Central memory CD8-positive, alpha-beta T cell (primary cell): ENCODE results near the gene GNB4.

ENCODE experiments used
- ATAC-seq: fragments of 150-1000 bp; cut with Tn5 transposase; replicated peaks from 2 replicates; pipeline ENCODE4 v1.10.0; 2022; ENCODE audit warnings: mild to moderate bottlenecking, moderate FRiP score, moderate number of reproducible peaks; ENCODE audit not compliant: poor library complexity, severe bottlenecking; ENCODE audit errors: extremely low read depth
- DNase-seq, 2 donors: peaks; one replicate each; pipeline ENCODE4 v3.0.0; 2021; ENCODE audit warnings: low spot score in 2 of 2
- H3K27ac Mint-ChIP-seq: one replicate; pipeline ENCODE4 v1.8.0; 2022; ENCODE audit warnings: low read depth, mild to moderate bottlenecking, moderate library complexity, mixed read lengths
- H3K27me3 Mint-ChIP-seq: one replicate; pipeline ENCODE4 v1.8.0; 2022; ENCODE audit warnings: mixed read lengths
- H3K36me3 Mint-ChIP-seq: one replicate; pipeline ENCODE4 v1.8.0; 2022; ENCODE audit warnings: mild to moderate bottlenecking, moderate library complexity, mixed read lengths; ENCODE audit not compliant: insufficient read depth
- H3K4me1 Mint-ChIP-seq: one replicate; pipeline ENCODE4 v1.8.0; 2022; ENCODE audit warnings: mixed read lengths
- H3K4me3 Mint-ChIP-seq: one replicate; pipeline ENCODE4 v1.8.0; 2022; ENCODE audit warnings: mild to moderate bottlenecking, moderate library complexity, mixed read lengths
- H3K9me3 Mint-ChIP-seq: one replicate; pipeline ENCODE4 v1.8.0; 2022; ENCODE audit warnings: mixed read lengths

The GNB4 gene

GRCh38 chr3:179454887-179455286 is 3.6 kb upstream of the GNB4 start:
- Mint-ChIP-seq H3K4me3 (no peak overlapping the region), H3K4me1 (peaks cover 18% of the 10 kb centered on the region), H3K27ac (no peak overlapping the region), H3K9me3 (no peaks in the 10 kb centered on the region), H3K36me3 (peaks cover 2% of the 10 kb centered on the region), H3K27me3 (peaks cover 48% of the 10 kb centered on the region)
- DNase-seq, result no peak
- no peak for ATAC-seq

DNA sequence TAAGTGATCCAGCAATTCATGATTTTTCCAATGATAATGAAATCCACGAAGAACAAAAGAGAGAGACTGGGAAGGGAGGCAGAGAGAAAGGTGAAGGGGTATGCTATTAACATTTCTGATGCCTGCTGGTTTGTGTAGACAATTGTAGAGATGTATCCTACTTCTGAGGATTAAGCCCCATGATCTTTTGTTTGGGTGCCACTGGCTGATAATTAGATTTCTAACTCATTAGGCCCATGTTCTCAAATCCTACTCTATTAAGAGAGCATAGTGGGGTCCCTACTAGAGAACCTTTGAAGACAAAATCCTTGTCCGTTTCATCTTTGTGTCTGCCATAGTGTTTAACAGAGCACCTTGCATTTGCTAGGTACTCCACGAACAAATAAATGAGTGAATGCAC is 2.7 kb upstream of the GNB4 start:
- peaks cover 18% of the 10 kb centered on the region for H3K4me1 Mint-ChIP-seq
- H3K27me3 Mint-ChIP-seq, result peaks cover 57% of the 10 kb centered on the region
- ATAC-seq (no peak), DNase-seq (no peak)
- no peaks in the 10 kb centered on the region for H3K9me3 Mint-ChIP-seq
- no peak overlapping the region for H3K4me3 Mint-ChIP-seq
- H3K36me3 Mint-ChIP-seq, result peaks cover 2% of the 10 kb centered on the region
- H3K27ac Mint-ChIP-seq, result no peak overlapping the region

- Mint-ChIP-seq H3K4me1 (peaks cover 18% of the 10 kb centered on the region), H3K4me3 (no peak overlapping the region), H3K9me3 (no peaks in the 10 kb centered on the region), H3K27me3 (peaks cover 67% of the 10 kb centered on the region), H3K36me3 (peaks cover 2% of the 10 kb centered on the region), H3K27ac (no peak overlapping the region)
- DNase-seq (no peak), ATAC-seq (no peak)
These were observed 1.6 kb upstream of the GNB4 start for GRCh38 chr3:179452872-179453271.

- peaks cover 18% of the 10 kb centered on the region for H3K4me1 Mint-ChIP-seq
- ATAC-seq (no peak), DNase-seq (no peak)
- H3K9me3 Mint-ChIP-seq, result no peaks in the 10 kb centered on the region
- H3K4me3 Mint-ChIP-seq, result peak overlapping the region; percentile 85
- peaks cover 2% of the 10 kb centered on the region for H3K36me3 Mint-ChIP-seq
- peaks cover 67% of the 10 kb centered on the region for H3K27me3 Mint-ChIP-seq
- peak overlapping the region; percentile 20 for H3K27ac Mint-ChIP-seq
These were observed 900 bp upstream of the GNB4 start for GRCh38 chr3:179452176-179452564.

DNA sequence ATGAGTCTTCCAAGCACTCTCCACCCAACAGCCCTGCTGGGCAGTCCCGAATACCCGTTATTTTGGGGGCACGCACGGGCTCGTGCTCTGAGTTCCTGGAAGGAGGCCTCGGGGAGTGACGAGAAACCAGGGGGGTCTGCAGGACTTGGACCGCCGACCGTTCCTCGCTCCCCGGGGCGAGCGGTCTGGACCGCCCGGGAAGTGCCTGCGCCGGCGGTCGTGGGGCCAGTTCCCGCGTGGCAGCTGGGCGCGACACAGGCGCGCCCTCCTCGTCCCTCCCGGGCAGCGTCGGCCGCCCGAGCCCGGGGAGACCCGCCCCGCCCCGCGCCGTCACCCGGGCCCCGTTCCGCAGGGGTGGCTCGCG is 387 bp downstream of the GNB4 start:
- ATAC-seq, result peak; percentile 38
- DNase-seq, result no peak
- peaks cover 18% of the 10 kb centered on the region for H3K4me1 Mint-ChIP-seq
- peaks cover 72% of the 10 kb centered on the region for H3K27me3 Mint-ChIP-seq
- no peak overlapping the region for H3K27ac Mint-ChIP-seq
- H3K36me3 Mint-ChIP-seq, result peaks cover 2% of the 10 kb centered on the region
- H3K9me3 Mint-ChIP-seq, result no peaks in the 10 kb centered on the region
- peak overlapping the region; percentile 85 for H3K4me3 Mint-ChIP-seq

DNA sequence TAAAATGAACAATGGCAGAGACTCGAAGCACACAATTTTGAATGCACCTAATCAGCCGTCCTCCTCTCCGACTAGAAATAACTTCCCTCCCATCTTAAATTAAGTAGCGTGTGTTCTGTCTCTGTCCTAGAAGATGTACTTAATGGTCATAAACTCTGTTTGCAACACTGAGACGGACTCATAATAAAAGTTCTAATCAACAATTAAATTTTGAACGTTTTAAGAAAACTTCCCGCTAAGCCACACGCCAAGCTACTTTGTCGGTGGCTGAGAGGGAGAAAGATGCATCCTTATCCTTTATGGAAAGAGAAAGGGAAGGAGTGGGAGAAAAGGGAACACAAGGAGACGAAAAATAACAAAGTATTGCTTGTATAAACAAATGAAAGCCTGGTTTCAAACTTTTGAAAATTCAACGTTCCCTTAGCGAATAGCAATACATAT is 989 bp downstream of the GNB4 start:
- no peaks in the 10 kb centered on the region for H3K9me3 Mint-ChIP-seq
- H3K36me3 Mint-ChIP-seq, result peaks cover 2% of the 10 kb centered on the region
- DNase-seq (no peak), ATAC-seq (no peak)
- peaks cover 72% of the 10 kb centered on the region for H3K27me3 Mint-ChIP-seq
- no peak overlapping the region for H3K27ac Mint-ChIP-seq
- H3K4me1 Mint-ChIP-seq, result peaks cover 18% of the 10 kb centered on the region
- peak overlapping the region; percentile 85 for H3K4me3 Mint-ChIP-seq

- H3K27ac Mint-ChIP-seq, result no peak overlapping the region
- H3K9me3 Mint-ChIP-seq, result no peaks in the 10 kb centered on the region
These were observed 1.6 kb downstream of the GNB4 start for GRCh38 chr3:179449636-179450035.

DNA sequence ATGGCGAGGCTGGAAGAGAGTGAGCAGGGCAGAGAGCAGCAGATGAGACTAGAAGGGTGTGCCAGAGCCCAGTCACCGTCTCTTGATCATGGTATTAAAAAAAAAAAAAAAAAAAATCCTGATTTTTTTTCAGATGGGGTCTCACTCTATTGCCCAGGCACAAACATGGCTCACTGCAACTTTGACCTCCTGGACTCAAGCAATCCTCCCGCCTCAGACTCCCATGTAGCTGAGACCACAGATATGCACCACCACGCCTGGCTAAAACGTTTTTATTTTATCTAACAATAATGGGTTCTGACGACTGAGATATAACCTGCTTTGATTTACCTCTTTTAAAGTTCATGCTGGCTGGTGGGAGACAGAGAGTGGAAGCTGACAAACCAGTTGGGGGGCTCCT is 4.0 kb downstream of the GNB4 start:
- ATAC-seq (no peak), DNase-seq (no peak)
- H3K9me3 Mint-ChIP-seq, result no peaks in the 10 kb centered on the region
- H3K27ac Mint-ChIP-seq, result no peak overlapping the region
- no peak overlapping the region for H3K4me3 Mint-ChIP-seq
- H3K36me3 Mint-ChIP-seq, result peaks cover 3% of the 10 kb centered on the region
- peaks cover 56% of the 10 kb centered on the region for H3K27me3 Mint-ChIP-seq
- peaks cover 17% of the 10 kb centered on the region for H3K4me1 Mint-ChIP-seq

More at GRCh38 chr3:179449636-179450035, 1.6 kb downstream of the GNB4 start:
- Mint-ChIP-seq H3K36me3 (peaks cover 2% of the 10 kb centered on the region), H3K4me1 (peaks cover 18% of the 10 kb centered on the region), H3K4me3 (peak overlapping the region; percentile 85), H3K27me3 (peaks cover 72% of the 10 kb centered on the region)
- no peak for ATAC-seq
- DNase-seq, result no peak

DNA sequence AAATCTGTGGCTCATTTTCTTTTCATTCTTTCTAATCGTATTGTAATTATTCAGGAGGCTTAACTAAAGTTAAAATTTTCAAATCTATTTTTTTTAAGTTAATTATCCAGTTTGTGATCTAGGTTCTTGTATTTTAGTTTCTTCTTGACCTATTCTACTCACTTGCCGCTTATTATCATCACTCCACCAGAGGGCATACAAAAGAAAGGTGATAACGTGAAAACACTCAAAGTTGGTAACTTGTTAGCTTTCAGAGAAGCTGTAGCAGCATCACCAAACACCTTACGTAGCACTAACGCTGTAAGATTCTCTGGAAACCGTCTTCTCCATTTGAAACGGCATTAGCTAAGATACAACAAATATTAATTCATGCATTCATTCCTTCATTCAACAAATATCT is 4.8 kb downstream of the GNB4 start:
- Mint-ChIP-seq H3K4me3 (no peak overlapping the region), H3K27me3 (peaks cover 48% of the 10 kb centered on the region), H3K4me1 (peaks cover 10% of the 10 kb centered on the region), H3K9me3 (no peaks in the 10 kb centered on the region), H3K36me3 (peaks cover 3% of the 10 kb centered on the region), H3K27ac (no peak overlapping the region)
- ATAC-seq (no peak), DNase-seq (no peak)

DNA sequence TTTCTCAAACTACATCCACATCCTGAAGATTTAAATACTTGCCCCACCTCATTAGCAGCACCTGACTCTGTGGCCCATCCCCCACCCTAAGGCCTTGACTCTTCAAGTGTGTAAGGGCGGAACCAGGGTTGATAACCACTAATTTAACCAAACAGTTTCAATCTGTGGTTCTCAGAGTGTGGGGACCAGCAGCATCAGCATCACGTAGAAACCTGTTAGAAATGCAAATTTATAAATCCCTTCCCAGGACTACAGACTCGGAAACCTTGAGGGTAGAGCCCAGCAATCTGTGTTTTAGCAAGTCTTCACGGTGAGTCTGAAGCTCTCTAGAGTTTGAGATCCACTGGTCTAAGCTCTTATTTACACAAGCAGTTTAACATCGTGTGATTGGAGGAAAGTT is 12.4 kb downstream of the GNB4 start:
- Mint-ChIP-seq H3K27me3 (no peaks in the 10 kb centered on the region), H3K4me1 (peaks cover 13% of the 10 kb centered on the region), H3K4me3 (no peak overlapping the region), H3K27ac (peak overlapping the region; percentile 56), H3K36me3 (peaks cover under 1% of the 10 kb centered on the region), H3K9me3 (no peaks in the 10 kb centered on the region)
- DNase-seq (no peak), ATAC-seq (peak; percentile 56)

- Mint-ChIP-seq H3K27me3 (no peaks in the 10 kb centered on the region), H3K9me3 (no peaks in the 10 kb centered on the region), H3K4me3 (no peak overlapping the region), H3K4me1 (peaks cover 13% of the 10 kb centered on the region), H3K27ac (no peak overlapping the region), H3K36me3 (no peaks in the 10 kb centered on the region)
- no peak for DNase-seq
- ATAC-seq, result no peak
These were observed 14.8 kb downstream of the GNB4 start for GRCh38 chr3:179436517-179436916.

DNA sequence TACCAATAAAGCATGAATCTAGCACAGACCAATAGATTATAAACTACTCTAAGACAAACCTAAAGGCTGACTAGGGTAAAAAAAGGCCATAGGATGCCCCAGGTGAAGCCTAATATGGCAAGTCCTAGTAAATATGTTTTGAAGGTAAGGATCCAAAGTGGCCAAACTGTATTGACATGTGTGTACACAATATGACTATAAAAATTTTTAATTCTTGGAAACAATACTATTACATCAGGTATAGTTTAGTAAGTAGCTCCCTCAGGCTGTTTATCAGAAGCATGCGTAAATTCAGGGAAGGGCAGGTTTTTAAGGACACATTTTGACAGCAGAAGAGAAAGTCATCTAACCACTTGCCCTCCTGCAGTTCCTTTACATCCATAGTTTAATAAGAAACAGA is 18.8 kb downstream of the GNB4 start:
- H3K4me1 Mint-ChIP-seq, result no peaks in the 10 kb centered on the region
- DNase-seq (no peak), ATAC-seq (no peak)
- H3K9me3 Mint-ChIP-seq, result no peaks in the 10 kb centered on the region
- H3K36me3 Mint-ChIP-seq, result no peaks in the 10 kb centered on the region
- H3K27ac Mint-ChIP-seq, result no peak overlapping the region
- H3K27me3 Mint-ChIP-seq, result no peaks in the 10 kb centered on the region
- no peak overlapping the region for H3K4me3 Mint-ChIP-seq

DNA sequence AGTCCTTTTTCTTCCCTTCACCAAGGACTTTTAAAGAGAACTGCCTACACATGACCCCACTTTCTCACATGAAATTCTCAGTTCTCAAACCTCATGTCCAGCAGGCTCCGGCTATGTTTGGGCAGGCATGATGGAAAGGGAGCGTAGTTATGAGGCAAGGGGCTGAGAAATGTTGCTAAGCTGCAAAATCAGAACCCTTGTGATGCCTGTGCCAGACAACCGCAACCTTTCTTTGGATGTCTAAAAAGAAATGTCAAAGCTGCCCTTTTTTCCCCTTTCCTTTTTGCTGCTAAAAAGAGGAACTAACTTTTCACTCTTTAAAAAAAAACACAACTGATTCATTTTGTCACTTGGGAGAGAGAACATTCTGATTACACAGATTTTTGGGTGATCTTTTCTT is 19.2 kb downstream of the GNB4 start:
- H3K4me3 Mint-ChIP-seq, result no peak overlapping the region
- no peaks in the 10 kb centered on the region for H3K27me3 Mint-ChIP-seq
- ATAC-seq (no peak), DNase-seq (no peak)
- no peaks in the 10 kb centered on the region for H3K9me3 Mint-ChIP-seq
- no peaks in the 10 kb centered on the region for H3K4me1 Mint-ChIP-seq
- no peaks in the 10 kb centered on the region for H3K36me3 Mint-ChIP-seq
- H3K27ac Mint-ChIP-seq, result no peak overlapping the region
